SK-N-MC (cell line): ENCODE data around the gene REXO4.

ENCODE experiments used
- EZH2 ChIP-seq: fragments of 200-600 bp; sonication (generic); IDR thresholded peaks from one replicate; pipeline ENCODE4 v1.6.1; 2017; ENCODE audit warnings: antibody characterized with exemption
- POLR2AphosphoS5 ChIP-seq: IDR thresholded peaks from 2 replicates; pipeline ENCODE4 v1.6.1; 2012; ENCODE audit warnings: mild to moderate bottlenecking, low read depth, low read length, borderline replicate concordance

GRCh38 chr9:133421615-133422542, 4.1 kb upstream of the REXO4 start, which contains the start of gene ADAMTS13:
- TF ChIP-seq POLR2AphosphoS5, result no peak
- TF ChIP-seq EZH2, result no peak
